ENCODE results near the gene ANKRD13B. TPM values are rescaled to one million over a fixed set of nuclear protein-coding genes. Genes with fewer than 3 reads are reported as not detected.

Gene ANKRD13B
- total RNA-seq, 1 donor from 2014 or later, result 12.0 TPM

DNA sequence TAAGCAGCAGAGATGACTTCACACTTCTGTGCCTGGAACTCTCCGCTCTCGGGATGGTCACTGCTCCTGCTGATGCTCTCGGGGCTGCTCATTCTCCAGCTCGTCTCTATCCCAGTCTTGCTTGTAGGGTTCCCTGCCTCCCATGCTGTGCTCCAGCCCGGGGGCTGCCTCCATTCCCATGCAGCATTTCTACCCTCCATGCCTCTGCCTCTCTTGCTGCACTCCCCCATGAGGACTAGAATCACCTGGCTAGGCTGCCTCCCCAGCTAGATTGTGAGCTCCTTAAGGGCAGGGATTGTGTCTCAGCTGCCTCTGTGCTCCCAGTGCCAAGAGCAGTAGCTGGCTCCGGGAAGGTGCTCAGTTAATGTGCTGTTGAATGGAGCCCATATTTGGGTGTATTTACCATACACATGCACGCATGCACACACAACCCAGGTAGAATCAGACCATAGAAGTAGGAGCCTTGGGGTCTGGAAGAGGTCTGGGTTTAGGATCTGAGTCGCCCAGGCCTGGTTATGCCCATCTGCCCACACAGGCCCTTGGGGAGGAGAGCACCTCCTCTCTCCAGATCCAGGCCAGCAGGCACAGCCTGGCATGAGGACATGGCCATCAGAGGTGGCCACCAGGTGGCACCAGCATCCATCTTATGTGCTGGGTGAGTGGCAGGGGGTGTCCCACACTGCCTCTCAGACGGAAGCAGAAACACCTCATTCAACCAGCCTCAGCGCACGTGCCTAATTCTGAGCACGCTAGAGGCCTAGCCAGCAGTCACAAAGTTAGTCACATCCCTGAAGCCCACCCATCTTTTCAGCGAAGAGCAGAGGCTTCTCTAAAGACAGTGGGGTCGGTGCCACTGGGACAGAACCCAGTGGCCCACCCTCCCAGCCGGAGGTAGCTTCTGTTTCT, 12.8 kb upstream of the ANKRD13B start:
- intact Hi-C loops (cut with micrococcal nuclease), result loop anchor here (1.0 to 10.0 kb wide), 7 partner anchors 9 to 535 kb away; partner anchors contain the start of genes GIT1 and NSRP1

DNA sequence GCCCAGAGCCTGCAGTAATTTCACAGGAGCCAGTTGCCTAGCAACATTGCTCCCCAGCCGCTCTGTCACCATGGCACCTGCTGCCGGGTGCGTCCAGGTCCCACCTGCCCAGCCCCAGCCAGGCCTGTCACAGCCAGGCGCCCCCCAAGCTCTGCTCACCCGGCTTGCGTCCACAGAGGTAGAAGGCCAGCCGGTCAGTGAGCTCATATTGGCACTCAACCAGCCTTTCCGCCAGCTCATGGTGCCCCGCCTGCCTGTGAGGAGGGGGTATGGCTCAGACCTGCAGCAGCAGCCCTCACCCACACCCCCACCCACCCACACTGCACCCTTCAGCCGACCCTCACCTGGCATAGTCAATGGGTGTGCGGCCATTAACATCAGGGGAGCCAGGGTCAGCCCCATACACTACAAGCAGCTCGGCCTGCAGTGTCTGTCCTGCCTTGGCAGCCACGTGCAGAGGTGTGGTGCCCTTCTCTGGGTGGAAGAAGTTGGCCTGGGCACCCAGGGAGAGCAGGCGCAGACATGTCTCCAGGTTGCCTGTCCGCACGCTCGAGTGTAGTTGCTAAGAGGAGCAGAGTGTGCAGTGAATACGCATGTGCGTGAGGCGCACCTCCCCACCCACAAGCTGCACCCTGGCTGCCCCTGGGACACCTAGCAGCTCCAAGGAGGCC, 11.2 kb upstream of the ANKRD13B start:
- intact Hi-C loops (cut with micrococcal nuclease), result loop anchor here (10.0 kb wide), 1 partner anchor 533 kb away; the partner anchor contains the start of gene NSRP1

DNA sequence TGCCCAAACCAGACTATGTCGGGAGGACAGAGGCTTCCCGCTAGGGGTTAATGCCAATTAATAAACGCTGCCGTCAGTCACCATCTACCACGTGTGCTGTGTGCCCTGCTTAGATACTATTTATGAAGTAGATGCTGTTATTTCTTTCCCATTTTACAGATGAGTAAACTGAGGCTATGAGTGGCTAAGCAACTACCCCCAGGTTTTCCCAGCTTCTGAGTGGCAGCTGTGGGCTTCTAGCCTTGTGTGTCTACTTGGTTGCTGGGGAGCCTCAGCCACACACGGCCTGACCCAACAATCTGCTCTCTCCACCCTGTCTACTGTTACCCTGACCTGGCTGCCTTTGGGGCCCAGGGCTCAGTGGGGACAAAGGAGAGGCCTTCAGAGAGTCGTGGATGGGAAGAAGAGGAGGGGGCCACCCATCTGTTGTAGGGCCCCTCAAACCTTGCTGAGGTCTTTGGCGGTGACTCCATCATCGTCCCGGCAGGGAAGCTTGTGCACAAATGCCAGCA, 10.6 kb upstream of the ANKRD13B start:
- intact Hi-C loops (cut with micrococcal nuclease), result loop anchor here (10.0 kb wide), 1 partner anchor 532 kb away; the partner anchor contains the start of gene NSRP1

DNA sequence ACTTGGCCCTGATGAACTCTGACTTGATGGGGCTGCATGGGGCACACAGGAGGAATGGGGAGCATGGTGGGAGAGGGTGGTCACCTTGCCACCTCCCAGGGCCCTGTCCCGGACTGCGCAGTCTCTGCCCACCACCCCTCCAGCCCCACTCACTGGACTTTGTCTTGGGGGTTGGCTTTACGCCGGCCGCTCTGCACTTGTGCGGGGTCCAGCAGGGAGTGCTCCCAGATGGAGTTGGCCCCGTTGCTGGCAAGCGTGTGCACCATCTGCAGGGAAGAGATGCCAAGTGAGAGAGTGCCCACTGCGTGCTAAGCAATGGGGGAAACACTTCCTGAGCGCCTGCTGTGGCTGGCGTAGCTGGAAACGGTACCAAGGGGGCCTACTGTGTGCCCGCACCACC, 10.2 kb upstream of the ANKRD13B start:
- intact Hi-C loops (cut with micrococcal nuclease), result loop anchor here (10.0 kb wide), 1 partner anchor 532 kb away; the partner anchor contains the start of gene NSRP1

DNA sequence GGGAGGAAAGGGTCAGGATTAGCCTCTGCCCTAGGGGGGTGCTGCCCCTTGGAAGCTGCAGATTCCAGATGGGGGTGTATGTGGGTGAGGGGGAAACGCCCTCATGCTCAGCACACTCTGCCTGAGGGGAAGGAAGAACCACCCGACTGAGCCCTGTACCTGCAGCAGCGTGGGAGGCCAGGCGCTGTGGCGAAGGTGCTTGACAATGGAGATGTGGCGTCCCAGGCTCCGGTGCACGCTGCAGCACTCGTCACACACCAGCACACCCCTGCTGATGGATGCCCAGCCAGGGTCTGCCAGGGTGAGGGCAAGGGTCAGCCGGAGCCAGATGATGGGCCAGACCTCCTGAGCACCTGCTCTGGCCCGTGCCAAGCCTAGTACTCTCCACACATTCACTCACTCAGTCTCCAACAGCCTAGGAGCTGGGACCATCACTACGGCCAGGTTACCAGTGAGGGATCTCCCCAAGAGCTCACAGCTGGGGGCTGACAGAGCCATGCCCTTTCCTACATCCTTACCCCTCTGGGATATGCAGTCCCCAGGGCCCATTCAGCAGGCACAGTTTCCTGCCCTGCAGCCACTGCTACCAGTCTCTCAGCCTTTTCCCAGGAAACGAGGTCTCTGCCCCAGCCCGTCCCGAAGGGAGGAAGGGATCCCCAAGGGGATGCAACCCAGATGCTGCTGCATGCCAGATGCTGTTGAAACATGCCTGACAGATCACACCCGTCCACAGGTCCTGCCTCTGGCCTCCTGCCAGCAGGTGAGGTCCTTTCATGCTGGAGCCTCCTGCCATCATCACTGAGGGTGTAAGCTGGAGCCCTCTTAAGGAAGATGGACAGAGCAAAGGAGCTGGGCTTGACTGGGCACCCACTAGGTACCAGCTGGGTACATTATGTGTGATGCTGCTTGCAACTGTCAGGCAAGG, 9.3 kb upstream of the ANKRD13B start:
- intact Hi-C loops (cut with micrococcal nuclease), result loop anchor here (10.0 kb wide), 1 partner anchor 531 kb away; the partner anchor contains the start of gene NSRP1

DNA sequence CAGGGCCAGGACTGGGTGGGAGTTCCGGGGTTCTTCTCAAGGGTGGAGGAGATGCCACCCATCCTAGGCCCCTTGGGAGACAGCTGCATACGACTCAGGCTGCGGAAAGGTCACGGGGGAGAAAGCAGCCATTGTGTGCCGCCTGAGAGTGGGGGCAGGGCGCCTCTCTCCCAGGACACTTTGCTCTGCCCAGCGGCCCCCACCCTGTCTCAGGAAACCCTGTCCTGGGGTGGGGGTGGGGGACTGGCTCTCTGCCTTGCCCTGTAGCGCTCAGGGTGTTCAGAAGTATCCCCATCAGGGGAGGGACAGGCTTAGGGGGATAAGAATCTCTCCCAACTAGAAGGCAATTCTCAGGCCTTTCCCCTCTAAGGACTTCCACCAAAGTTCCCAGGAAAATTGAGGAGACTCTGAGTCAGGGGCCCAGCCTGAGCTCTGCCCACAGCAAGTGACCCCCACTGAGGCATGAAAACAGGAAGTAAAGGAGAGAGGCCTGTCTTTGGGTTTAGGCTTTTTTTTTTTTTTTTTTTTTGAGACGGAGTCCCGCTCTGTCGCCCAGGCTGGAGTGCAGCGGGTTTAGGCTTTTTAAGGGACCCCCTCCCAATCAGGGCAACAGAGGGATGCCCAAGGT, 8.4 kb upstream of the ANKRD13B start:
- intact Hi-C loops (cut with micrococcal nuclease), result loop anchor here (1.0 to 10.0 kb wide), 2 partner anchors 195 to 530 kb away; partner anchors contain the start of gene NSRP1

DNA sequence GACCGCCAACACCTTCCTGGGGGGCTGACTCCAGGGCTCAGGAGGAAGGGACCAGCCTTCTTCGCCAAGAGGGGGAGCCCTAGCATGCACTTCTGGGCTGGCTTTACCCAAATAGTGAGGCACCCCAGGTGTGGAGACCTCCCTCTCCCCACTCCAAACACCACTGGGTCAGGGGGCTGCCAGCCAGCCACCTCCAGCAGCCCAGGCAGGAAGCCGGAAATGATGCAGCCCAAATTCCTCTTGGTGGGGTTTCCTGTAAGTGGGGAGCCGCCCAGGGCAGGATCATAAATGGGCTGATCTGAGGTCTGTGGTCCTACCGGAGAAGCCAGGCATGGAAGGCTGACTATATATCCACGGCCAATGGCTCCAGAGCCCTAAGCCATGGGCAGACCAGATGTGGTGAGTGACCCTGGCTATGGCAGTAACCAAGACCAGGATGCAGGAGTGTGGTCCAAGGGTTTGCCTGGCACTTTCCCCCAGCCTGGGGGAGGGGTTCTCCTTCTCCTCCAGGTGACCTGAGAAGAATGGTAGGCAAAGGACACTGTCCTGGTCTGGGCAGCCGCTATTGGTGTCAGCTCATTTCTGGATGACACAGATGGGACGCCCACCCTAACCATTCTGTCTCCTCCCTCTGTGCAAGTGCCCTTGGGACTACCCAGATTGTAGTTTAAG, 7.7 kb upstream of the ANKRD13B start:
- intact Hi-C loops (cut with micrococcal nuclease), result loop anchor here (1.0 to 10.0 kb wide), 2 partner anchors 194 to 530 kb away; partner anchors contain the start of gene NSRP1

DNA sequence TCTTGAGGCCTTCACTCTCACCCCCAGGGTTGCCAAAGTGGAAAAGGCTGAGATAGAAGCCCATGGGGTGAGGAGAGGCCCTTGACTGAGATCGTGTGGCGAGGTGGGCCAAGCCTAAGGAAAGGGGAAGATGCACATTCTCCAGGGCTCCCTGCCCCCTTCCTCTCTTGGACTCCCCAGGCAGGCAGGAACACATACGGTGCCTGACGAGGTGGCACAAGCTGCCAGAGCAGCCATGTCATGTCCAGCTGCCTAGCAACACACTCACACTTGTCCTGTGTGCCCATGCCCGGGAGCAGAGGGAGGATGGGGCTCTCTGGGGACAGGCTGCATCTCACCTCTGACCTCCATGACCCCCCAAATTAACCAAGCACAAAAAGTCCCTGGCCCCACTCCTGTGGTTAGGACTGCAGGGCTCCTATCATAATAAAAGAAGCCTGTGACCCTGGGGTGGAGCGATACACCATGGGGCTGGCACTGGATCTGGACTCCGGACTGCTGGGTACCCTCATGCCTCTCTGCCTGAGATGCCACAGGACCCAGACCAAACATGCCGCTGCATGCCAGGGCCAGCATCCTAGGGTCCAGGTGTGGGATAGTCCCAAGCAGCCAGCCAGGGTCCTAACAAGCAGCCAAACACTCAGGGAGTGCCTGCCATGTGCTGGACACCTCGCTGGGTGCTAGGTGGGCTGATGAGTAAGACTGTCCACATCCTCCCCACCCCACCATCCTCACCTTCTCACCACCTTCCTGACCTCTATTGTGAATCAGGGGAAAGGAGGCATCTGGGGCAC, 6.1 kb upstream of the ANKRD13B start:
- intact Hi-C loops (cut with micrococcal nuclease), result loop anchor here (10.0 kb wide), 1 partner anchor 528 kb away; the partner anchor contains the start of gene NSRP1

DNA sequence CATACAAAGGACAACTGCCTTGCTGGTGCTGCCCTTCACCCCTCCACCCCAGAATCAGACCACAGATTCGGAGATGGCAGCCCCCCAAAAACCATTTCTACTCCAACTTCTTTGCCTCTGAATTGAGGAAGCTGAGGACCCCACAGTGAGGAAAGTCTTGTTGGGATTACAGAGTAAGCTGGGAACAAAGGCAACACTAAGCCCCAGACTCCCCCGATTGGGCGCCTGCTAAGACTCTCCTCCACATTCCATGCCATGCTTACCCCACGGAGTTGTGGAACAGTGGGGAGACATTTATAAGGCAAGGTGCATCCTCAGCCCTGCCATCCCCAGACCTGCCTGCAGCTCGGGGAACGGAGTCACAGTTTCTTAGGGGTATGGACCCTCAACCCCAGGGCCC, 5.3 kb upstream of the ANKRD13B start:
- intact Hi-C loops (cut with micrococcal nuclease), result loop anchor here (10.0 kb wide), 1 partner anchor 527 kb away; the partner anchor contains the start of gene NSRP1

DNA sequence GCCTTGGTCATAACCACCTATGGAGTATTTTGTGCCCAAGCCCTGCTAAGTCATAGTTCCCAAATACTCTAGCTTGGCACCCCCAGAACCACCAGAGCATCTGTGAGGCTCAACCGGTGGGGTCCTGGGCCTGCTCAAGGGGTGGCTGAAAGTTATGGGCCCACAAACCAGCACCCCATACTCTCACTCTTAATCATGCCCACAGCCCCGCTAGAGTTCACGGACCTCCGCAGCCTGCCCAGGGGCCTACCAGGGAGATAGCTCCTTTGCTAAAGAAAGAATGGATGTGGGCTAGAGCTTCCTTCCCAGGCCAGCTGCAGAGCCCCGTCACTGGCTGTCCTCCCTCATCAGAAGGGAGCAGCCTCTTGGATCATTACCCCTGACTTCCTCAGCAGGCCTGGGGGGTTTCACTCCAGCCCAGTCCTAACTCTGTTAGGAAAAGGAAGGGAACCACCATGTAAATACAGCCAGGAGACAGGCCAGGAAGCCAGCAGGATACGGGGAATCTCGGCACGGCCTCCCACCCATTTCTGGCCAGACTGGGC, 4.8 kb upstream of the ANKRD13B start:
- intact Hi-C loops (cut with micrococcal nuclease), result loop anchor here (2.0 to 10.0 kb wide), 2 partner anchors 343 to 527 kb away; partner anchors contain the start of genes NSRP1 and SSH2

DNA sequence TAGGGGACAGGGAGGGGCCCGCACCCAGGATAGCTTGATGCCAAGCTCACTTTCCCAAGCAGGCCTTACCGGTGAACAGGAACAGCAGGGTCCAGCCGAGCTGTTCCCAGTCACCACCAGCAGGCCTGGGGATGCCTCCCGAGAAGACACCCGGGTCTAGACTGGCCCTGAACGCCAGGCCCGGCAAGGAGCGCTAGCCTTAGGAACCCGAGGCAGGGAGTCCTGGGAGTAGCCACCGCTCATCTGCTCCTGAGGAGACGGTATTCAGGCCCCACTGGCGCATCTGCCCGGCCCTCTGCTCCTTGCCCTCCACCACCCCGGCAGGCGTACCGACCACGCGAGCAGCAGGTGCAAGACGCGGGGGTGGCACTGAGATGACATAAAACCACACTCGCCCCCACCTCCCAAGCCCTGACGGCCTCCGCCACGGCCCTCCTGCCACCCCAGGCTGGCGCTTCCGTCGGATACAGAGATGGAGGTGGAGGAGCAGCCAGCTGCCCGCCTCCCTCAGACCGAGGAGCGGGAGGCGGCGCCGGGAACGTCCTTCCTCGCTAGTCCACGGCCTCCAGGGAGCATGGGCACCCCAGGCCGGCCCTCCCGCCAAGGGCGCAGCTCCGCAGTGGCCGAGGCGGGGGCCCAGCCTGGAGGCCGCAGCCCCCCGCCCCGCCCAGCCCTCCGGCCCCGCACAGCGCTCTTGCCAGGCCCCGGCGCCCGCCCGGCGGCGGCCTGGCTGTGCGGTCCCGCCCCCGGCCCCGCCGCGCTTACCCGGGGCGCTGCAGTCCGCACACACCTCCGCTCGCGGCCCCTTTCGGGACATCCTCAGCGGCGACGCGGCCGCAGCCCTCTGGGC, 4.1 kb upstream of the ANKRD13B start:
- intact Hi-C loops (cut with micrococcal nuclease), result loop anchor here (1.0 to 10.0 kb wide), 6 partner anchors 8 to 526 kb away; partner anchors contain the start of genes NSRP1, SSH2 and TP53I13

DNA sequence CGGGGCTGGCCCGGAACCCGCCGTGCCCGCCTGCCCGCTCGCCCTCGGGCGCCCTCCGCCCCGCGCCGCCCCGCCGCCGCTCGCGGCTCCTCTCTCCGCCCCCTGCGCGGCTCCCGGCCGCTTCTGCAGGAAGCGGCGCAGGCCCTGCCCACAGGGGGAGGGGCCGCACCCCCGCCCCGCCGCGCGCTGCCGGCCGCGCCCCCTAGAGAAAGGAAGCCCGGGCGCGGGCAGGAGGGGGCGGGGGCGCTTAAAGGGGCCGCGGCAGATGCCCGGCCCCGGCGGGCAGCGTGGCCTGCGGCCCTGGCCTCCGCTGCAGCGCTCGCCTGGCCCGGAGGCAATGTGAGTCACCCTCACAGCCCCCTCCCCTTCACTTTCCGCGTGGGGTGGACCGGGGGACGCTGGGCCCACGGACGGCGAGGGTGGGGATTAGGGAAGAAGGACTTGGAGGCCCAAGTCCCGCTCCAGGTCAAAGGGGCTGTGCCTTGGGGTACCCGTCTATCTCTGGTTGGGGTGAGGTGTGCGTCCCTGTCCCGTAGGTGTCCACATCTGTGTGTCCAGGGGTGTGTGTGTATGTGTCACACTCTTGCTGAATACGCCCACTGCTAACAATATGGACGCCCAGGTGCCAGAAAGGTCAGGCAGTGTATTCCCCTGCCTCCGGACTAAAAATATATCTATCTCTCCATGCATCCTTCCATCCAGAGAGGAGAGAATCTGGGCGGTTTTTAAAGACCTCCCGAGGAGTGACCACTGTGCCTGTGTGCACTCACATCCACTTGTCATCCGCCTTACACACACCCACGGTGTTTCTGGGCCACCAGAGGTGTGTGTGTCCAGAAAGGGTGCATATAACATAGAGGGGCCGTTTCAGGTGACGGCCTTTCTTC, 3.2 kb upstream of the ANKRD13B start, which contains the start of gene GIT1:
Gene GIT1 (minus strand): TSS at position 125 of the 887 bp plus-strand sequence. CDS start 270 bp downstream, outside the sequence.
- intact Hi-C loops (cut with micrococcal nuclease), result loop anchor here (1.0 to 10.0 kb wide), 6 partner anchors 9 to 525 kb away; partner anchors contain the start of genes NSRP1, SSH2 and TP53I13

DNA sequence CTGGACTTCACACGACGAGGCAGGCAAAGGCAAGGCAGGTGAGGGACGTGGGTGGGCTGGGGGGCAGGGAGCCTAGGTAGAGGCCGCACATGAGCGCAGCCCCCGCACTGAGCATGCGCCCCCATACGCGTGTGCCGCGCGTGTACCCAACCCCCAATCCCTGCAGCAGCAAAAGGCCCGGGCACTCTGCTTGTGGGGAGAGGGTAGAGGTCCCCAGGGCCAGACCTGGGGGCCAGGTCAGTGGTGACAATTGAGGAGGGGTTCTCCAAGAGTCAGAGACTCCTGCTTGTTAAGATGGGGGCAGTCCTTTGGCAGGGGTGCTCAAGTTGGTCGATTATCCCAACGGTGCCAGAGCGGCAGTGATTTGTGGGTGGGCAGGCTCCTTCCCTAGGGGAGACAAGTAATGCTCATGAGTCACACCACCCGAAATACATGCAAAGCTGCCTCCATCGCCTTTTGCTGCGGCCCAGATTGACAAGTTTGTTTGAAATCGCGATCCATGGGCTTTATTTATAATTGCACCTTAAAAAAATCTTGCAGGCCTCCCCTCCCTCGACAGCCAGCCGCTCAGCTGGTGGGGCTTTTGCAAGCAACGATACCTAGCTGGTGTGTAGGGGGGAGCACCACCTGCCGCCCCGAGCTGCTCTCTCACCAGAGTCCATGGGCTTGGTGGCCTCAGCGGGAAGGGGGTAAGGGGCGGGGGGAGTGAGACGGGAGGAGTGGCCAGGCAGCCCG, 2.4 kb upstream of the ANKRD13B start:
- intact Hi-C loops (cut with micrococcal nuclease), result no loop called here

DNA sequence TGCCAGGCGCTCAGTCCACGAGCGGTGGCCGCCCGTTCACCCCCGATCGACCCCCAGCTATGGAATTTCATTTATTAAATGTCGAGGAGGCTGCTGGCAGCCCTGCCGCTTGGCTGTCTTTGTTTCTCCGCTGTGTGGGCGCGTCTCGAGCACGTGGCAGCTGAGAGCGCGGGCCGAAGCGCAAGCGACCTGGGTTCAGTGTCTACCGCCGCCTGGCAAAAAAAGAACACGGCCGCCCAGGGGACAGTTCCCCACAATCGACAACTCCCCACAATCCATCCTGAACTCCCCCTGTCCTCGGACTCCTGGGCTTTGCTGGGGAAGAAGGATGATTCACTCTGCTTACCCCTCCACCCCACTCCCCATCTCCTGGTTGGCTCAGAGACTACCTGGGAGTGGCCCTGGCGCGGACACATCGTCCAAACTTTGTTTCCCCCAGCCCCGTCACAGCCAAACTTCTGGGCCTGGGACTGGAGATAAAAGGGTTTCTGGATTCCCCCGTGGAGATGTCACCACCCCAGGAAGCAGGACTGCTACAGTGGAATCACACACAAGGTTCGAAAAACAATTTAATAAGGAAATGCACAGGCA, 1.7 kb upstream of the ANKRD13B start:
- intact Hi-C loops (cut with micrococcal nuclease), result no loop called here

All from T-helper 1 cell treated with Interleukin-12 subunit alpha and Interleukin-12 subunit beta and Interleukin-4 antibody, amounts not matched to agents 30 ng/mL and 1 ng/mL, for 36 hours (primary cell).